ENCODE measurements around the gene ZNF14. TPM values are rescaled to one million over a fixed set of nuclear protein-coding genes. Genes with fewer than 3 reads are reported as not detected.

ZNF14 gene
- total and polyA plus RNA-seq, 9 of the 15 experiments (the other 6 are each of a cell fraction or from before 2014, with no cell fraction given), result 1.9 to 7.0 (median 4.0) TPM

- TF ChIP-seq THAP12 (CRISPR knock-in tag; IDR thresholded peaks at IDR 0.05), result no peak
These were observed 70.6 kb downstream of the ZNF14 start (continued) for GRCh38 chr19:19662344-19662743.

- BruUV-seq (replicated peaks), result no TSS peak
- peak overlapping the region; percentile 100; the same call in 2 of the 3 replicates for H3K27ac ChIP-seq (ENCODE audit: extremely low read depth, low read depth, low read length)
- WGBS (ENCODE audit: insufficient coverage, low coverage, missing lambda C conversion rate), result 82% methylated on average over 18 of the region's 18 CpGs
- intact Hi-C loops (cut with micrococcal nuclease) (loop anchor here (10.0 kb wide), 1 partner anchor 73 kb away; the partner anchor contains the start of gene ZNF14), in situ Hi-C loops (cut with MboI) (no loop called here)
- H2AFZ ChIP-seq (ENCODE audit: low read depth, low read length), result no peak overlapping the region
- POLR2A ChIA-PET, result interaction anchor here (0.6 to 5.0 kb wide), 7 partner anchors 11 to 1140 kb away, joined by 3 to 40 read pairs (median 3); partner anchors contain the start of genes ELL and ZNF93
- H4K20me1 ChIP-seq (replicated peaks; ENCODE audit: control insufficient read depth, insufficient read depth, low read length), result peaks cover 9% of the 10 kb centered on the region; the same call in 1 of the 2 replicates
- peaks cover 10 to 36% of the 10 kb centered on the region in 2 experiments; a peak in 4 of 5 replicates for H3K4me1 ChIP-seq (replicated peaks in 1 of 2; ENCODE audit: control insufficient read depth in 2 of 2, insufficient read depth in 2 of 2, low read length in 2 of 2)
- peak overlapping the region; percentile 95 to 96 for H3K9ac ChIP-seq (ENCODE audit: insufficient read depth in 1 of 2, low read depth in 2 of 2, low read length in 2 of 2)
- ATAC-seq (peak; percentile 4), FAIRE-seq (peak; percentile 42), DNase-seq (ENCODE audit: extremely low read depth in 1 of 4, low spot score in 3 of 4) (peak; percentile 25 to 51 (median 32))
- no peaks in the 10 kb centered on the region for H3K9me1 ChIP-seq (ENCODE audit: control insufficient read depth, insufficient read depth, low read length)
- H3K4me2 ChIP-seq (ENCODE audit: insufficient read depth, low read length), result peak overlapping the region; percentile 99
- peaks cover 36% of the 10 kb centered on the region for H3K79me2 ChIP-seq (ENCODE audit: control insufficient read depth, insufficient read depth, low read length)
- H3K27me3 ChIP-seq (ENCODE audit: control insufficient read depth in 2 of 2, insufficient read depth in 2 of 2, low read length in 2 of 2), result no peaks in the 10 kb centered on the region
- CTCF ChIA-PET (ENCODE audit: low intra/inter-chr PET ratio), result no interaction called here
- TF ChIP-seq HDAC6 (IDR thresholded peaks at IDR 0.05; ENCODE audit: low read depth, low read length) (no peak), HINFP (tag; conservative IDR thresholded peaks at IDR 0.05; ENCODE audit: low read depth) (no peak), ZBTB1 (CRISPR knock-in tag; IDR thresholded peaks at IDR 0.05; ENCODE audit: borderline replicate concordance, low read depth) (no peak), ZNF79 (CRISPR knock-in tag; IDR thresholded peaks at IDR 0.05; ENCODE audit: low read depth) (no peak), YY1 (IDR thresholded peaks at IDR 0.05; ENCODE audit: borderline replicate concordance in 1 of 3, control insufficient read depth in 1 of 3, extremely low read depth in 1 of 3, insufficient read depth in 3 of 3, insufficient read length in 1 of 3, insufficient replicate concordance in 2 of 3, low read depth in 1 of 3, low read length in 2 of 3) (peak in 1 of 3 experiments; percentile 51), POLR2H (tag; IDR thresholded peaks at IDR 0.05; ENCODE audit: low read depth) (no peak), BMI1 (IDR thresholded peaks at IDR 0.05; ENCODE audit: low read length) (no peak), NCOA1 (IDR thresholded peaks at IDR 0.05; ENCODE audit: low read depth) (no peak), SPI1 (IDR thresholded peaks at IDR 0.05; ENCODE audit: borderline replicate concordance, low read depth, low read length) (peak; percentile 86; the same call in 1 of the 2 replicates), ATF6 (CRISPR knock-in tag; IDR thresholded peaks at IDR 0.05) (no peak)
- no peaks in the 10 kb centered on the region; the same call in 1 of the 2 replicates for H3K9me3 ChIP-seq (replicated peaks; ENCODE audit: control insufficient read depth, insufficient read depth, low read depth, low read length)
- peaks cover 47% of the 10 kb centered on the region for H3K36me3 ChIP-seq (ENCODE audit: control insufficient read depth, insufficient read depth, low read length)
- peak overlapping the region; percentile 92; the same call in 1 of the 2 replicates for H3K4me3 ChIP-seq
These were observed 71.1 kb downstream of the ZNF14 start for GRCh38 chr19:19661675-19662251.

Data from K562 (cell line).